Thyroid gland (tissue), 4 donors: Measurements from ENCODE around the gene OTP.

Source experiments
- POLR2A ChIP-seq, 2 donors: fragments of 450-650 bp; IDR thresholded peaks; one replicate each; pipeline ENCODE4 v1.6.1; 2017; ENCODE audit warnings: antibody characterized with exemption in 2 of 2, mild to moderate bottlenecking in 2 of 2, moderate library complexity in 1 of 2
- TF ChIP-seq, protein P1 (sequence below), 6 experiments: fragments of 200-600 bp in 3 of 6; fragments of 450-650 bp in 3 of 6; sonication (generic) in 3 of 6; IDR thresholded peaks; one replicate each; pipeline ENCODE4 v1.5.1; 2016 to 2019; ENCODE audit warnings: antibody characterized with exemption in 6 of 6, mild to moderate bottlenecking in 2 of 6, inconsistent platforms in 1 of 6, moderate library complexity in 1 of 6

DNA sequence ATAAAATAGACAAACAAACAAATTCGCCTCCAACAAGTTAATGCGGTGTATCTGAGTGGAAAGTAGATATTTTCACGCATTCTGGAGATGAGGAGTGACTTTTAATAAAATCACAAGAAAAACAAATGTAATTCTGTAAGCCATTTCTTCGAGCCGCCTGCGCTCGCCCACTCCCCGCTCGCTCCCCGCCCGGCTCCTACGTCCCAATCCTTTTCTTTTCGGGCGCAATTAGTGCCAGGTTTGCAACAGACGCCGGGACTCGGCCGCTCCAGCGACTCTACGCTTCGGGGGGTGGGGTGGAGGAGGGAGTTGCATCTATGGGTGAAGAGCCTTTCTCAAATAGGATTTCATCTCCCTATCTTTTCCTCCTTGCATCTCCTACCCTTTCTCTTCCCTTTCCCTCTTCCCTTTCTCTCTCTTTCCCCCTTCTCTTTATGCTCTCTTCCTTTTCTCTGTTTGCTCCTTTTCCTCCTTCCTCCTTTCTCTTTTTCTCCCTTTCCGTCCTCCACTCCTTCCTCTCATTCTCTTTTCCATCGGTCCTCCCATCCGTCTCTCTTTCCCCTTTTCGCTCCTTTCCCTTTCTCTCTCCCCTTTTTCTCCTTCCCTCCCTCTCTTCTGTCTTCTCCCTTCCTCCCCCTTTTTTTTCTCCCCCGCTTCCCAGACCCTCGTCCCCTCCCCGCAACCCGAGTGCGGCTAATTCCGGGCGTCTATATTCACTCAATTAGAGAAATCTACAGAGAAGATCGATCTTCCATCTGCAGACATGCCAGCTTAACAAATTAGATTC is 6.1 kb upstream of the OTP start:
- TF ChIP-seq, protein P1, sequence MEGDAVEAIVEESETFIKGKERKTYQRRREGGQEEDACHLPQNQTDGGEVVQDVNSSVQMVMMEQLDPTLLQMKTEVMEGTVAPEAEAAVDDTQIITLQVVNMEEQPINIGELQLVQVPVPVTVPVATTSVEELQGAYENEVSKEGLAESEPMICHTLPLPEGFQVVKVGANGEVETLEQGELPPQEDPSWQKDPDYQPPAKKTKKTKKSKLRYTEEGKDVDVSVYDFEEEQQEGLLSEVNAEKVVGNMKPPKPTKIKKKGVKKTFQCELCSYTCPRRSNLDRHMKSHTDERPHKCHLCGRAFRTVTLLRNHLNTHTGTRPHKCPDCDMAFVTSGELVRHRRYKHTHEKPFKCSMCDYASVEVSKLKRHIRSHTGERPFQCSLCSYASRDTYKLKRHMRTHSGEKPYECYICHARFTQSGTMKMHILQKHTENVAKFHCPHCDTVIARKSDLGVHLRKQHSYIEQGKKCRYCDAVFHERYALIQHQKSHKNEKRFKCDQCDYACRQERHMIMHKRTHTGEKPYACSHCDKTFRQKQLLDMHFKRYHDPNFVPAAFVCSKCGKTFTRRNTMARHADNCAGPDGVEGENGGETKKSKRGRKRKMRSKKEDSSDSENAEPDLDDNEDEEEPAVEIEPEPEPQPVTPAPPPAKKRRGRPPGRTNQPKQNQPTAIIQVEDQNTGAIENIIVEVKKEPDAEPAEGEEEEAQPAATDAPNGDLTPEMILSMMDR (IDR thresholded peaks at IDR 0.05): no peak
- no peak for TF ChIP-seq POLR2A (IDR thresholded peaks at IDR 0.05)
